ENCODE measurements around the gene NEK4.
A peak's percentile ranks its signal among the peaks of the same experiment; 100 is the strongest.

DNA sequence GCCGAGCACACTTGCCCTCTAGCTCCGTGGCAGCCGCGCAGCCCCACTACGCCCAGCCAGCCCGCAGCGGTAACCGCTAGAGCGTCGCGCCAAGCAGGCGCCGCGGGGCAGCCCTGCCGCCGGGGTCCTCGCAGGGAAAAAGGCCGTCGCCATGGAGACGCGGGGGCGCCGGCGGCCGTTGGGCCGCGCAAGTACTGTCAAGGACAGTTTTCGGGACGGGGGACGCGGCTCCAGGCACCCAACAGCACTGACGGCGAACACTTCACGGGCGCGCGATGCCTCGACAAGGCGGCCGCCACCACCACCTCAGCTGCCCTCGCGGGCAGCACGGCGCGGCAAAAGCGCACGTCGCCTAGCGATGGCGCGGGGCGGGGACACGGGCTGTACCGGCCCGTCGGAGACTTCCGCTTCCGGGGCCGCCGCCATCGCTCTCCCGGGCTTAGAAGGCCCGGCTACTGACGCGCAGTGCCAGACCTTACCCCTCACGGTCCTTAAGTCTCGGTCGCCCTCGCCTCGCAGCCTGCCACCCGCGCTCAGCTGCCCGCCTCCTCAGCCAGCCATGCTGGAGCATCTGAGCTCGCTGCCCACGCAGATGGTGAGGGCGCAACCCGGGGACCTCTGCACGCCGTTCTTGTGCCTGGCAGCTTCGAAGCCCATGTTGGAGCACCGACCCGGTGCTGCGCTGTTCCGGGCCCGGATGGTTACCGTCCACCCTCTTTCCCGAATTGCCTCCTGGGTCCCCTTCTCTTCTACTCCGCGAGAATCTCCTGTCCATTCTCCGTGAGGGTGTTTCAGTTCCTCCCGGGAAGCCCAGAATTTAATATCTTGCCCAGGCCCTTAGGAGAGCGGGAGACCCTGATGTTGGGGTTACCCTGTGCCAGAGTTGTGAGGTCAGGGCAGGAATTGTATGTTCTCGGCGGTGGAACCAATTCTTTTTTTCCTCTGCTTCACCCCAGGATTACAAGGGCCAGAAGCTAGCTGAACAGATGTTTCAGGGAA, 64.8 kb downstream of the NEK4 start, which contains the start of the genes GLT8D1 and SPCS1:
- TF ChIP-seq HCFC1 (IDR thresholded peaks at IDR 0.05; ENCODE audit: low read length) = peak; percentile 66
- TF ChIP-seq, protein P1, sequence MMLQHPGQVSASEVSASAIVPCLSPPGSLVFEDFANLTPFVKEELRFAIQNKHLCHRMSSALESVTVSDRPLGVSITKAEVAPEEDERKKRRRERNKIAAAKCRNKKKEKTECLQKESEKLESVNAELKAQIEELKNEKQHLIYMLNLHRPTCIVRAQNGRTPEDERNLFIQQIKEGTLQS (IDR thresholded peaks at IDR 0.05; ENCODE audit: borderline replicate concordance, extremely low read depth, low read depth, low read length) = no peak

Data from GM12878 (cell line).